ENCODE data around the gene HDAC3. TPM values are rescaled to one million over a fixed set of nuclear protein-coding genes. Genes with fewer than 3 reads are reported as not detected.
"Not testable (repeated sequence)": the region's sequence is repeated elsewhere in the genome, so short reads cannot be mapped to it uniquely, and the experiment has no call there.

Gene HDAC3
- total RNA-seq, 2 experiments from 2014 or later, result 88.1 to 91.8 TPM

GRCh38 chr5:141615991-141616720, 20.5 kb downstream of the HDAC3 start:
- POLR2A ChIA-PET, result interaction anchor here (1.1 to 4.2 kb wide), 5 partner anchors 8 to 21 kb away, joined by 3 to 39 read pairs (median 7); partner anchors contain the start of genes HDAC3 and RELL2

GRCh38 chr5:141613344-141613743, 23.3 kb downstream of the HDAC3 start:
- H3K4me1 Mint-ChIP-seq (ENCODE audit: low read depth), result peaks cover 71% of the 10 kb centered on the region
- H3K27me3 Mint-ChIP-seq (ENCODE audit: low read depth), result no peaks in the 10 kb centered on the region
- H3K27ac Mint-ChIP-seq, result no peak overlapping the region
- no peaks in the 10 kb centered on the region for H3K9me3 Mint-ChIP-seq (ENCODE audit: insufficient read depth)
- peak overlapping the region; percentile 12 for H3K4me3 Mint-ChIP-seq
- ATAC-seq, result no peak
- CTCF ChIA-PET, result interaction anchor here (1.3 to 9.0 kb wide), 6 partner anchors 8 to 49 kb away, joined by 3 to 480 read pairs (median 10); partner anchors contain the start of genes HDAC3 and RELL2
- POLR2A ChIA-PET, result interaction anchor here (0.8 kb wide), 1 partner anchor 45 kb away, joined by 3 read pairs; no protein-coding TSS in a partner anchor
- no peak for DNase-seq
- peaks cover 72% of the 10 kb centered on the region for H3K36me3 Mint-ChIP-seq (ENCODE audit: low read depth)

More at GRCh38 chr5:141615991-141616720, 20.5 kb downstream of the HDAC3 start:
- H3K9me3 Mint-ChIP-seq (ENCODE audit: insufficient read depth), result no peaks in the 10 kb centered on the region
- peaks cover 59% of the 10 kb centered on the region for H3K4me1 Mint-ChIP-seq (ENCODE audit: low read depth)
- H3K4me3 Mint-ChIP-seq, result peak overlapping the region; percentile 98
- peaks cover 66% of the 10 kb centered on the region for H3K36me3 Mint-ChIP-seq (ENCODE audit: low read depth)
- CTCF ChIA-PET, result interaction anchor here (0.7 to 9.0 kb wide), 7 partner anchors 8 to 92 kb away, joined by 3 to 480 read pairs (median 108); partner anchors contain the start of genes HDAC3 and RELL2
- ATAC-seq (no peak), DNase-seq (no peak)
- no peaks in the 10 kb centered on the region for H3K27me3 Mint-ChIP-seq (ENCODE audit: low read depth)
- H3K27ac Mint-ChIP-seq, result peak overlapping the region; percentile 98

- POLR2A ChIA-PET, result no interaction called here
- CTCF ChIA-PET, result interaction anchor here (0.7 kb wide), 1 partner anchor 19 kb away, joined by 3 read pairs; no protein-coding TSS in a partner anchor
- ATAC-seq, result no peak
Measured at GRCh38 chr5:141611289-141611688, 25.4 kb downstream of the HDAC3 start.

GRCh38 chr5:141609921-141610320, 26.7 kb downstream of the HDAC3 start:
- ChIA-PET POLR2A (interaction anchor here (0.7 to 3.5 kb wide), 3 partner anchors 8 to 290 kb away, joined by 3 to 28 read pairs (median 3); partner anchors contain the start of genes DIAPH1 and TAF7), CTCF (interaction anchor here (1.3 to 5.1 kb wide), 4 partner anchors 8 to 43 kb away, joined by 3 to 108 read pairs (median 55); partner anchors contain the start of gene DIAPH1)
- H3K4me3 Mint-ChIP-seq; DNase-seq; H3K9me3 Mint-ChIP-seq (ENCODE audit: insufficient read depth); ATAC-seq; H3K27me3 Mint-ChIP-seq (ENCODE audit: low read depth): not testable (repeated sequence)
- Mint-ChIP-seq H3K27ac (peak overlapping the region; percentile 65), H3K4me1 (ENCODE audit: low read depth) (peaks cover 84% of the 10 kb centered on the region), H3K36me3 (ENCODE audit: low read depth) (peaks cover 66% of the 10 kb centered on the region)

More at GRCh38 chr5:141611289-141611688, 25.4 kb downstream of the HDAC3 start:
- H3K4me3 Mint-ChIP-seq, result no peak overlapping the region
- peak overlapping the region; percentile 72 for H3K27ac Mint-ChIP-seq
- no peaks in the 10 kb centered on the region for H3K27me3 Mint-ChIP-seq (ENCODE audit: low read depth)
- peaks cover 66% of the 10 kb centered on the region for H3K36me3 Mint-ChIP-seq (ENCODE audit: low read depth)
- DNase-seq, result no peak
- H3K9me3 Mint-ChIP-seq (ENCODE audit: insufficient read depth), result no peaks in the 10 kb centered on the region
- H3K4me1 Mint-ChIP-seq (ENCODE audit: low read depth), result peaks cover 80% of the 10 kb centered on the region

- DNase-seq, result no peak
- H3K27me3 Mint-ChIP-seq (ENCODE audit: low read depth), result no peaks in the 10 kb centered on the region
- ATAC-seq, result no peak
- POLR2A ChIA-PET, result interaction anchor here (0.6 to 3.5 kb wide), 3 partner anchors 9 to 289 kb away, joined by 3 to 28 read pairs (median 3); partner anchors contain the start of genes DIAPH1 and TAF7
- peak overlapping the region; percentile 45 for H3K4me3 Mint-ChIP-seq
- H3K36me3 Mint-ChIP-seq (ENCODE audit: low read depth), result peaks cover 66% of the 10 kb centered on the region
- no peaks in the 10 kb centered on the region for H3K9me3 Mint-ChIP-seq (ENCODE audit: insufficient read depth)
- H3K4me1 Mint-ChIP-seq (ENCODE audit: low read depth), result peaks cover 85% of the 10 kb centered on the region
- CTCF ChIA-PET, result interaction anchor here (1.3 to 6.0 kb wide), 7 partner anchors 9 to 42 kb away, joined by 3 to 108 read pairs (median 30); partner anchors contain the start of genes DIAPH1, HDAC3 and RELL2
- peak overlapping the region; percentile 97 for H3K27ac Mint-ChIP-seq
Measured at GRCh38 chr5:141609044-141609443, 27.6 kb downstream of the HDAC3 start.

GRCh38 chr5:141608557-141608956, 28.1 kb downstream of the HDAC3 start:
- Mint-ChIP-seq H3K4me3 (peak overlapping the region; percentile 45), H3K27ac (peak overlapping the region; percentile 97), H3K27me3 (ENCODE audit: low read depth) (no peaks in the 10 kb centered on the region), H3K36me3 (ENCODE audit: low read depth) (peaks cover 63% of the 10 kb centered on the region), H3K9me3 (ENCODE audit: insufficient read depth) (no peaks in the 10 kb centered on the region), H3K4me1 (ENCODE audit: low read depth) (peaks cover 86% of the 10 kb centered on the region)
- ATAC-seq, result no peak
- CTCF ChIA-PET, result interaction anchor here (1.3 to 6.0 kb wide), 7 partner anchors 10 to 83 kb away, joined by 3 to 108 read pairs (median 30); partner anchors contain the start of genes DIAPH1, HDAC3 and RELL2
- DNase-seq, result no peak
- POLR2A ChIA-PET, result interaction anchor here (0.6 to 3.5 kb wide), 3 partner anchors 9 to 288 kb away, joined by 3 to 28 read pairs (median 3); partner anchors contain the start of genes DIAPH1 and TAF7

- ATAC-seq (no peak), DNase-seq (no peak)
- H3K4me1 Mint-ChIP-seq (ENCODE audit: low read depth), result peaks cover 85% of the 10 kb centered on the region
- ChIA-PET CTCF (interaction anchor here (1.3 to 6.0 kb wide), 8 partner anchors 10 to 84 kb away, joined by 3 to 108 read pairs (median 18); partner anchors contain the start of genes DIAPH1, HDAC3 and RELL2), POLR2A (interaction anchor here (3.5 kb wide), 1 partner anchor 10 kb away, joined by 28 read pairs; the partner anchor contains the start of gene DIAPH1)
- H3K27ac Mint-ChIP-seq, result peak overlapping the region; percentile 97
- H3K36me3 Mint-ChIP-seq (ENCODE audit: low read depth), result peaks cover 59% of the 10 kb centered on the region
- H3K4me3 Mint-ChIP-seq, result peak overlapping the region; percentile 45
- no peaks in the 10 kb centered on the region for H3K9me3 Mint-ChIP-seq (ENCODE audit: insufficient read depth)
- no peaks in the 10 kb centered on the region for H3K27me3 Mint-ChIP-seq (ENCODE audit: low read depth)
Measured at GRCh38 chr5:141608046-141608445, 28.6 kb downstream of the HDAC3 start.

GRCh38 chr5:141605523-141606277, 30.9 kb downstream of the HDAC3 start:
- ChIA-PET CTCF (interaction anchor here (0.6 to 6.0 kb wide), 9 partner anchors 8 to 45 kb away, joined by 3 to 108 read pairs (median 11); partner anchors contain the start of genes DIAPH1, FCHSD1, HDAC3 and RELL2), POLR2A (interaction anchor here (0.6 to 4.3 kb wide), 9 partner anchors 9 to 941 kb away, joined by 3 to 30 read pairs (median 4); partner anchors contain the start of genes DIAPH1, HDAC3, RELL2 and WDR55)
- DNase-seq (peak; percentile 90), ATAC-seq (peak; percentile 91)
- H3K4me3 Mint-ChIP-seq, result peak overlapping the region; percentile 77
- H3K27ac Mint-ChIP-seq, result peak overlapping the region; percentile 97
- no peaks in the 10 kb centered on the region for H3K27me3 Mint-ChIP-seq (ENCODE audit: low read depth)
- H3K9me3 Mint-ChIP-seq (ENCODE audit: insufficient read depth), result no peaks in the 10 kb centered on the region
- peaks cover 88% of the 10 kb centered on the region for H3K4me1 Mint-ChIP-seq (ENCODE audit: low read depth)
- peaks cover 57% of the 10 kb centered on the region for H3K36me3 Mint-ChIP-seq (ENCODE audit: low read depth)

GRCh38 chr5:141603923-141604717, 32.5 kb downstream of the HDAC3 start:
- POLR2A ChIA-PET, result interaction anchor here (0.6 to 4.3 kb wide), 5 partner anchors 13 to 79 kb away, joined by 3 to 30 read pairs (median 3); partner anchors contain the start of gene DIAPH1
- CTCF ChIA-PET, result interaction anchor here (0.8 to 9.4 kb wide), 8 partner anchors 11 to 88 kb away, joined by 3 to 188 read pairs (median 8); partner anchors contain the start of genes DIAPH1, HDAC3 and RELL2
- ATAC-seq (peak; percentile 37), DNase-seq (no peak)
- Mint-ChIP-seq H3K27ac (peak overlapping the region; percentile 97), H3K4me1 (ENCODE audit: low read depth) (peaks cover 92% of the 10 kb centered on the region), H3K9me3 (ENCODE audit: insufficient read depth) (no peaks in the 10 kb centered on the region), H3K27me3 (ENCODE audit: low read depth) (no peaks in the 10 kb centered on the region), H3K36me3 (ENCODE audit: low read depth) (peaks cover 58% of the 10 kb centered on the region), H3K4me3 (peak overlapping the region; percentile 77)

GRCh38 chr5:141602606-141603005, 34.0 kb downstream of the HDAC3 start:
- H3K4me3 Mint-ChIP-seq, result peak overlapping the region; percentile 30
- ATAC-seq, result no peak
- peaks cover 56% of the 10 kb centered on the region for H3K36me3 Mint-ChIP-seq (ENCODE audit: low read depth)
- peaks cover 91% of the 10 kb centered on the region for H3K4me1 Mint-ChIP-seq (ENCODE audit: low read depth)
- ChIA-PET POLR2A (interaction anchor here (0.6 to 4.3 kb wide), 4 partner anchors 14 to 42 kb away, joined by 3 to 30 read pairs (median 6); partner anchors contain the start of gene DIAPH1), CTCF (interaction anchor here (1.0 to 9.4 kb wide), 6 partner anchors 9 to 79 kb away, joined by 3 to 188 read pairs (median 6); partner anchors contain the start of gene DIAPH1)
- H3K27ac Mint-ChIP-seq, result peak overlapping the region; percentile 69
- no peaks in the 10 kb centered on the region for H3K27me3 Mint-ChIP-seq (ENCODE audit: low read depth)
- H3K9me3 Mint-ChIP-seq (ENCODE audit: insufficient read depth), result no peaks in the 10 kb centered on the region
- DNase-seq, result no peak
